ENCODE data around the gene NRGN.
"Not testable (repeated sequence)": the region's sequence is repeated elsewhere in the genome, so short reads cannot be mapped to it uniquely, and the experiment has no call there.

The NRGN gene

GRCh38 chr11:124758355-124759265 is 18.9 kb downstream of the NRGN start:
- DNase-seq = peak; percentile 72

GRCh38 chr11:124759266-124760204 is 19.8 kb downstream of the NRGN start:
- DNase-seq = no peak

- no peak for DNase-seq
Measured at GRCh38 chr11:124760205-124760652, 20.5 kb downstream of the NRGN start.

- no peak for DNase-seq
Measured at GRCh38 chr11:124760806-124761205, 21.1 kb downstream of the NRGN start.

- no peak for DNase-seq
Measured at GRCh38 chr11:124761301-124762104, 21.8 kb downstream of the NRGN start.

GRCh38 chr11:124762105-124762623 is 22.4 kb downstream of the NRGN start, which contains the start of gene ESAM:
Gene ESAM (minus strand): TSS chr11:124762290. CDS start chr11:124762154, 136 bp downstream.
- DNase-seq = peak; percentile 43

GRCh38 chr11:124762624-124763155 is 22.9 kb downstream of the NRGN start:
- no peak for DNase-seq

GRCh38 chr11:124763156-124763947 is 23.6 kb downstream of the NRGN start:
- peak; percentile 64 for DNase-seq

GRCh38 chr11:124766156-124766555 is 26.4 kb downstream of the NRGN start:
- no peak for DNase-seq

GRCh38 chr11:124768914-124769313 is 29.2 kb downstream of the NRGN start:
- DNase-seq = no peak

- DNase-seq = no peak
Measured at GRCh38 chr11:124769806-124770774, 30.3 kb downstream of the NRGN start.

GRCh38 chr11:124770959-124771358 is 31.2 kb downstream of the NRGN start:
- DNase-seq = not testable (repeated sequence)

- no peak for DNase-seq
Measured at GRCh38 chr11:124776865-124777645, 37.3 kb downstream of the NRGN start.

GRCh38 chr11:124778281-124778680 is 38.5 kb downstream of the NRGN start:
- no peak for DNase-seq

GRCh38 chr11:124779568-124779967 is 39.8 kb downstream of the NRGN start:
- no peak for DNase-seq

- DNase-seq = no peak
Measured at GRCh38 chr11:124783002-124783401, 43.3 kb downstream of the NRGN start.

GRCh38 chr11:124784051-124784450 is 44.3 kb downstream of the NRGN start:
- no peak for DNase-seq

GRCh38 chr11:124788521-124788920 is 48.8 kb downstream of the NRGN start:
- no peak for DNase-seq
